ENCODE measurements around the gene OCA2.
A peak's percentile ranks its signal among the peaks of the same experiment; 100 is the strongest.
"Not testable (repeated sequence)": the region's sequence is repeated elsewhere in the genome, so short reads cannot be mapped to it uniquely, and the experiment has no call there.

OCA2 gene

DNA sequence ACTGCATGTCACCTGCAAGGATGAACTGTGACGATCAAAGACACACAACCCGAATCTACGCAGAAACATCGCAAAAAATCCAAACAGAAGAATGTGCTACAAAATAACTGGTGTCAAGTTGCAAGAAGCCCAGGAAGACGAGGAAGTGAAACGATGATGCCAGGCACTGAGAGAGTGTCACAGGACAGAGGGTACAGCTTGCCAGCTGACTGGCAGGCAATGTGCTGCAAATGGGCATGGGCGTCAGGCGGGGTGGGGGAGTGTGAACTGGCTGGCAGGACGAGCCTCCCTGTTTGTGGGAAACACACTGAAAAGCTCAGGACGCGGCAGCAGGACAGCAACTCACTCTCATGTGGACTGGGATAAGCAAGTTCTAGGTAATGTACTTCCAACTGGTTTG lies 28.9 kb upstream of the OCA2 start:
- no peaks in the 10 kb centered on the region for H3K9me3 Mint-ChIP-seq
- no peak overlapping the region for H3K4me3 Mint-ChIP-seq
- no peak for ATAC-seq (replicated peaks)
- no peak overlapping the region for H3K27ac Mint-ChIP-seq
- DNase-seq = no peak
- no peaks in the 10 kb centered on the region for H3K27me3 Mint-ChIP-seq
- H3K36me3 Mint-ChIP-seq (ENCODE audit: insufficient read depth) = peaks cover 21% of the 10 kb centered on the region
- peaks cover 3 to 8% of the 10 kb centered on the region in 2 donors for H3K4me1 Mint-ChIP-seq (ENCODE audit: low read depth in 2 of 2)

DNA sequence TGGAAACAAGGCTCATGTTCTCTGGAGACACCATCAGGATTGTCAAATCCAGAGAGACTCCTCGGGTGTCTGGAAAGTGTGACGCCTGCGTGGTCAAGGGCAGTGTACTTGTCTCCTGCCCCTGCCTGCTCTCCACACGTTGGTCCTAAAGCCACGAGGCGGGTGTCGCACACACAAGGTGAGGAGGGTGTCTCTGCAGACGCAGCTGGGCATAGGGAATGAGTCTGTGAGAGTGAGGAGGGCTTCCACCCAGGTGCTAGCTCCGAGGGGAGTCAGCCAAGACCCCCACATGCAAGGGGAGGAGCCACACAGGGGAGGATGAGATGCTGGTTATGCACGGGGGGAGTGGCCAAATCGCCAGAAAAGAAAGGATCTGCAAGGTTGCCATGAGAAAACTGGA lies 27.9 kb upstream of the OCA2 start:
- ATAC-seq (replicated peaks) (no peak), DNase-seq (no peak)
- Mint-ChIP-seq H3K27me3 (no peaks in the 10 kb centered on the region), H3K4me1 (ENCODE audit: low read depth in 2 of 2) (peaks cover 3 to 8% of the 10 kb centered on the region in 2 donors), H3K9me3 (no peaks in the 10 kb centered on the region), H3K36me3 (ENCODE audit: insufficient read depth) (peaks cover 16% of the 10 kb centered on the region), H3K4me3 (no peak overlapping the region), H3K27ac (peak overlapping the region in 1 of 2 donors; percentile 26)

GRCh38 chr15:28125673-28126651 lies 26.8 kb upstream of the OCA2 start:
- no peak for ATAC-seq (replicated peaks)
- peak in 1 of 3 experiments; percentile 11 for DNase-seq
- no peaks in the 10 kb centered on the region for H3K9me3 Mint-ChIP-seq
- peaks cover 3 to 8% of the 10 kb centered on the region in 2 donors for H3K4me1 Mint-ChIP-seq (ENCODE audit: low read depth in 2 of 2)
- no peak overlapping the region for H3K27ac Mint-ChIP-seq
- H3K36me3 Mint-ChIP-seq (ENCODE audit: insufficient read depth) = peaks cover 16% of the 10 kb centered on the region
- no peaks in the 10 kb centered on the region for H3K27me3 Mint-ChIP-seq
- no peak overlapping the region for H3K4me3 Mint-ChIP-seq

GRCh38 chr15:28124841-28125240 lies 25.7 kb upstream of the OCA2 start:
- H3K27me3 Mint-ChIP-seq = no peaks in the 10 kb centered on the region
- DNase-seq = no peak
- H3K4me1 Mint-ChIP-seq (ENCODE audit: low read depth in 2 of 2) = peaks cover 3 to 8% of the 10 kb centered on the region in 2 donors
- no peak overlapping the region for H3K4me3 Mint-ChIP-seq
- H3K9me3 Mint-ChIP-seq = no peaks in the 10 kb centered on the region
- no peak overlapping the region for H3K27ac Mint-ChIP-seq
- H3K36me3 Mint-ChIP-seq (ENCODE audit: insufficient read depth) = peaks cover 15% of the 10 kb centered on the region
- no peak for ATAC-seq (replicated peaks)

DNA sequence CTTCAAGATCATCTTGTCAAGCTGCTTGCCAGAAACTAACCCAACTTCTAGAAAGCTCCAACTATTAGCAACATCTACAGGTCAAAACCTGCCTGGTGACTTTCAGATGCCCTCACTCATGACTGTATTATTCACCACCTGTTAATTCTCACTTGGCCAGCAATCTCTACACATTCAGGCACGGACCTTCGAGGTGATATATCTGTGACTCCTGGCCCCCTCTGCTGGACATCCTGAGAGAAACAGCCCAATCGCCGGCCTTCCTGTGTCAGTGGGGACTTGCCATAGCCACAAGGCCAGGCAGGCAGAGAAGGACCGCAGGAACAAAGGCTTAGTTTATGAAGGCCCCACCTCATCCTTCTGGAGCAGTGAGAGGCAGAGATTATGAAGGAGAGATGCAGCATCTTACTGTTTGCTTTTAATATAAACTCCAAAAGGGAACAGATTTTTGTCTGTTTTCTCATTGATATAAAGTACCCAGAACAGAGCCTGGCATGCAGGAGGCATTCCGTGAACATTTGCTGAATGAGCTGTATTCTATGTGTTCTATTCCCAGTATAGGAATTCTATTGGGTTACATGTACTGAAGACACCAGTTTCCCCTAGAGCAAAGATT lies 24.4 kb upstream of the OCA2 start:
- Mint-ChIP-seq H3K36me3 (ENCODE audit: insufficient read depth) (peaks cover 18% of the 10 kb centered on the region), H3K27ac (peak overlapping the region; percentile 68 to 81), H3K4me3 (no peak overlapping the region), H3K9me3 (no peaks in the 10 kb centered on the region), H3K4me1 (ENCODE audit: low read depth in 2 of 2) (peaks cover 3 to 8% of the 10 kb centered on the region in 2 donors), H3K27me3 (no peaks in the 10 kb centered on the region)
- peak; percentile 52 for ATAC-seq (replicated peaks)
- DNase-seq = peak; percentile 17 to 38 (median 24)

GRCh38 chr15:28122038-28122949 lies 23.2 kb upstream of the OCA2 start:
- Mint-ChIP-seq H3K27me3 (no peaks in the 10 kb centered on the region), H3K27ac (no peak overlapping the region), H3K4me3 (no peak overlapping the region), H3K36me3 (ENCODE audit: insufficient read depth) (peaks cover 20% of the 10 kb centered on the region), H3K4me1 (ENCODE audit: low read depth in 2 of 2) (peaks cover 3 to 8% of the 10 kb centered on the region in 2 donors), H3K9me3 (no peaks in the 10 kb centered on the region)
- no peak for DNase-seq
- ATAC-seq (replicated peaks) = no peak

- not testable (repeated sequence) for H3K27me3 Mint-ChIP-seq; ATAC-seq (replicated peaks); DNase-seq; H3K27ac Mint-ChIP-seq; H3K9me3 Mint-ChIP-seq; H3K4me3 Mint-ChIP-seq; H3K4me1 Mint-ChIP-seq (ENCODE audit: low read depth in 2 of 2)
- peaks cover 20% of the 10 kb centered on the region for H3K36me3 Mint-ChIP-seq (ENCODE audit: insufficient read depth)
These were observed 22.5 kb upstream of the OCA2 start for GRCh38 chr15:28121577-28121976.

DNA sequence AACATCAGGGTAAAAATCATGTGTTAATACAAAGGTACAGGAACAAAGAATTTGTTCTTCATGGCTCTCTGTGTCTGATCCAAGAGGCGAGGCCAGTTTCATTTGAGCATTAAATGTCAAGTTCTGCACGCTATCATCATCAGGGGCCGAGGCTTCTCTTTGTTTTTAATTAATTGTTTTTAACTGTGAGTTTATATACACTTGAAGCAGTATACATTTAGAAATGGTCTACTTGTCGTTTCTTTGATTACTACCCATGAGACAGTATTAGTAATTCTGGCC lies 21.2 kb upstream of the OCA2 start:
- DNase-seq (no peak), ATAC-seq (replicated peaks) (no peak)
- Mint-ChIP-seq H3K4me3 (no peak overlapping the region), H3K36me3 (ENCODE audit: insufficient read depth) (peaks cover 17% of the 10 kb centered on the region), H3K9me3 (no peaks in the 10 kb centered on the region), H3K27me3 (no peaks in the 10 kb centered on the region), H3K4me1 (ENCODE audit: low read depth in 2 of 2) (peaks cover 3 to 5% of the 10 kb centered on the region in 2 donors), H3K27ac (no peak overlapping the region)

GRCh38 chr15:28118531-28118930 lies 19.4 kb upstream of the OCA2 start:
- Mint-ChIP-seq H3K36me3 (ENCODE audit: insufficient read depth) (peaks cover 31% of the 10 kb centered on the region), H3K9me3 (no peaks in the 10 kb centered on the region), H3K27me3 (no peaks in the 10 kb centered on the region), H3K27ac (no peak overlapping the region), H3K4me3 (no peak overlapping the region), H3K4me1 (ENCODE audit: low read depth in 2 of 2) (peaks cover 2 to 3% of the 10 kb centered on the region in 2 donors)
- DNase-seq = no peak
- ATAC-seq (replicated peaks) = no peak

- Mint-ChIP-seq H3K36me3 (ENCODE audit: insufficient read depth) (peaks cover 33% of the 10 kb centered on the region), H3K27me3 (no peaks in the 10 kb centered on the region), H3K27ac (no peak overlapping the region), H3K9me3 (no peaks in the 10 kb centered on the region), H3K4me3 (no peak overlapping the region), H3K4me1 (ENCODE audit: low read depth in 2 of 2) (no peaks in the 10 kb centered on the region)
- ATAC-seq (replicated peaks) (no peak), DNase-seq (no peak)
These were observed 19.0 kb upstream of the OCA2 start for GRCh38 chr15:28118083-28118482.

- no peak for ATAC-seq (replicated peaks)
- H3K4me3 Mint-ChIP-seq = no peak overlapping the region
- no peaks in the 10 kb centered on the region for H3K9me3 Mint-ChIP-seq
- H3K4me1 Mint-ChIP-seq (ENCODE audit: low read depth in 2 of 2) = no peaks in the 10 kb centered on the region
- H3K36me3 Mint-ChIP-seq (ENCODE audit: insufficient read depth) = peaks cover 33% of the 10 kb centered on the region
- H3K27ac Mint-ChIP-seq = no peak overlapping the region
- H3K27me3 Mint-ChIP-seq = no peaks in the 10 kb centered on the region
- DNase-seq = no peak
These were observed 18.4 kb upstream of the OCA2 start for GRCh38 chr15:28117432-28117990.

DNA sequence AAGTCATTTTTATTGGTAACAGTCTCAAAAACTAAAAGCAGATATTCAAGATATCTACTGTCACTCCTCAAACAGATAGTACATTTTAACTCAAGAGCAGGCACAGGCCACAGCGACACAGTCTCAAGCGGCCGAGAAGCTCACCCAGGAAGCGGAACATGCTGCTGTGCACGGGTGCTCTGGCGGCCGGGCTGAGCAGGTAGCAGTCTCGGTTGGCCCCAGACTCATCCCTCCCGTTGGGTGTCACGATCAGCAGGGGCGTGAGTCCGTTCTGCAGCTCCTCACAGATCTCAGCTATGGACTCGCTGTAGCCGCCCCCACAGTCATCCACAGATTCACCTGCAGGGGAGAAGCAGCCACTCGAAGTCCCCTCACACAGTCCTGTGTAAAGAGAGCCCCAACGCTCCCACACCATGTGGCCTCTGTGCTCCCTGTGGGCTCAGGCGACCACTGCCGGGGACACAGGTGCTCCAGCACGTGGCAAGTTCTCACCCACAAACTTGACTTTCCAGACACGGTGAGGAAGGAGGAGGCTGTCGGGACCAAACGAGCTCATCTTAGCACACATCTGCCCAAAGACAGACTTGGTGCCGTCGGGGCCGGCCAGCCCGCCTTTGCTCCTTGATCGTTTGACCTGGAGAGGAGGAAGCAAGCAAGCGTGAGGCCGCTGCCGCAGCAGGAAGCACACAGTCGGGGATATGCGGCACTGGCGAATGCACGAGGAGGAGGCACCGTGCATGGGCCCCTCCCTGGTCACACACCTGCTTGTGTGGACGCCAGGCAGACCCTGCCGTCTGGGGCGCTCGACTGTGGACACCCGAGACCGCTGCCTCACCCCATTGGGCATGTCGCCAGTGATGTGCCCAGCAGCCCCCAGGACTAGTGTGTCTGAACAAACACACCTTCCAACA lies 17.7 kb upstream of the OCA2 start:
- Mint-ChIP-seq H3K27me3 (no peaks in the 10 kb centered on the region), H3K27ac (no peak overlapping the region), H3K36me3 (ENCODE audit: insufficient read depth) (peaks cover 38% of the 10 kb centered on the region), H3K9me3 (no peaks in the 10 kb centered on the region), H3K4me3 (no peak overlapping the region), H3K4me1 (ENCODE audit: low read depth in 2 of 2) (no peaks in the 10 kb centered on the region)
- no peak for DNase-seq
- no peak for ATAC-seq (replicated peaks)

All from effector memory CD8-positive, alpha-beta T cell (primary cell).